Glomerular visceral epithelial cell (primary cell): Measurements from ENCODE around the gene SORCS1.

ENCODE experiments used
- DNase-seq: peaks from one replicate; pipeline ENCODE4 v3.0.0-alpha.2; 2016; ENCODE audit errors: extremely low spot score

Gene SORCS1

GRCh38 chr10:107104026-107104652, 60.4 kb downstream of the SORCS1 start:
- DNase-seq, result no peak

- no peak for DNase-seq
Observed at GRCh38 chr10:107103174-107104025, 61.1 kb downstream of the SORCS1 start.

GRCh38 chr10:107098326-107098725, 66.2 kb downstream of the SORCS1 start:
- no peak for DNase-seq

GRCh38 chr10:107094824-107095522, 69.5 kb downstream of the SORCS1 start:
- DNase-seq, result no peak

- no peak for DNase-seq
Observed at GRCh38 chr10:107092321-107092720, 72.2 kb downstream of the SORCS1 start.

GRCh38 chr10:107091126-107091525, 73.4 kb downstream of the SORCS1 start:
- DNase-seq, result no peak

GRCh38 chr10:107085665-107086525, 78.6 kb downstream of the SORCS1 start:
- no peak for DNase-seq

- DNase-seq, result no peak
Observed at GRCh38 chr10:107083388-107084009, 81.0 kb downstream of the SORCS1 start.

- DNase-seq, result no peak
Observed at GRCh38 chr10:107081644-107082043, 82.9 kb downstream of the SORCS1 start.

- DNase-seq, result no peak
Observed at GRCh38 chr10:107075117-107075516, 89.4 kb downstream of the SORCS1 start.

- DNase-seq, result no peak
Observed at GRCh38 chr10:107072786-107073185, 91.7 kb downstream of the SORCS1 start.

GRCh38 chr10:107072028-107072427, 92.5 kb downstream of the SORCS1 start:
- no peak for DNase-seq

- DNase-seq, result no peak
Observed at GRCh38 chr10:107071301-107071700, 93.2 kb downstream of the SORCS1 start.

GRCh38 chr10:107067843-107068242, 96.7 kb downstream of the SORCS1 start:
- no peak for DNase-seq

GRCh38 chr10:107064075-107064474, 100.4 kb downstream of the SORCS1 start:
- DNase-seq, result no peak

GRCh38 chr10:107059872-107060271, 104.6 kb downstream of the SORCS1 start:
- DNase-seq, result no peak

GRCh38 chr10:107059068-107059804, 105.3 kb downstream of the SORCS1 start:
- no peak for DNase-seq

- DNase-seq, result no peak
Observed at GRCh38 chr10:107058331-107058730, 106.2 kb downstream of the SORCS1 start.

GRCh38 chr10:107056182-107056581, 108.3 kb downstream of the SORCS1 start:
- DNase-seq, result no peak

GRCh38 chr10:107054469-107055156, 109.9 kb downstream of the SORCS1 start:
- DNase-seq, result no peak
